HG02884 (cell line): ENCODE data around the gene SH2D3A.
"Not testable (repeated sequence)": the region's sequence is repeated elsewhere in the genome, so short reads cannot be mapped to it uniquely, and the experiment has no call there.

Experiments
- ATAC-seq: cut with Tn5 transposase; IDR thresholded peaks from one replicate; pipeline ENCODE4 v1.9.1; 2021; ENCODE audit warnings: mild to moderate bottlenecking, moderate library complexity; ENCODE audit not compliant: unreplicated experiment

SH2D3A gene

GRCh38 chr19:6762253-6762797 is 4.9 kb downstream of the SH2D3A start:
- ATAC-seq = not testable (repeated sequence)

GRCh38 chr19:6761053-6761676 is 6.1 kb downstream of the SH2D3A start:
- no peak for ATAC-seq

- no peak for ATAC-seq
Measured at GRCh38 chr19:6760606-6761005, 6.6 kb downstream of the SH2D3A start.

- ATAC-seq = no peak
Measured at GRCh38 chr19:6754653-6755463, 12.4 kb downstream of the SH2D3A start.

GRCh38 chr19:6754136-6754535 is 13.1 kb downstream of the SH2D3A start:
- no peak for ATAC-seq

GRCh38 chr19:6753178-6754031 is 13.8 kb downstream of the SH2D3A start:
- ATAC-seq = peak; percentile 65

- ATAC-seq = no peak
Measured at GRCh38 chr19:6752256-6753177, 14.7 kb downstream of the SH2D3A start.

GRCh38 chr19:6751189-6751588 is 16.0 kb downstream of the SH2D3A start:
- ATAC-seq = no peak

- ATAC-seq = no peak
Measured at GRCh38 chr19:6750062-6750461, 17.2 kb downstream of the SH2D3A start.

- not testable (repeated sequence) for ATAC-seq
Measured at GRCh38 chr19:6748543-6748942, 18.7 kb downstream of the SH2D3A start.

GRCh38 chr19:6745965-6746364 is 21.3 kb downstream of the SH2D3A start:
- no peak for ATAC-seq

- ATAC-seq = no peak
Measured at GRCh38 chr19:6744381-6745301, 22.6 kb downstream of the SH2D3A start.

GRCh38 chr19:6743714-6744380 is 23.4 kb downstream of the SH2D3A start:
- ATAC-seq = no peak

GRCh38 chr19:6743066-6743465 is 24.2 kb downstream of the SH2D3A start:
- ATAC-seq = no peak

GRCh38 chr19:6740589-6741343 is 26.5 kb downstream of the SH2D3A start:
- no peak for ATAC-seq

GRCh38 chr19:6739883-6740588 is 27.2 kb downstream of the SH2D3A start:
- ATAC-seq = no peak

GRCh38 chr19:6739390-6739882 is 27.8 kb downstream of the SH2D3A start, which contains the start of gene TRIP10:
Gene TRIP10 (plus strand): TSS chr19:6739680. CDS start chr19:6739762, 82 bp downstream.
- no peak for ATAC-seq
